GM19043 (cell line): ENCODE results near the gene ADRM1.
A peak's percentile ranks its signal among the peaks of the same experiment; 100 is the strongest.

Experiments used
- ATAC-seq: cut with Tn5 transposase; IDR thresholded peaks from one replicate; pipeline ENCODE4 v1.9.1; 2021; ENCODE audit warnings: low read depth; ENCODE audit not compliant: unreplicated experiment

The ADRM1 gene

GRCh38 chr20:62302341-62303061 lies at the start of gene ADRM1:
Gene ADRM1, plus strand, starts transcription at chr20:62302997. Its CDS starts 572 bp downstream, at chr20:62303569.
- ATAC-seq, result peak; percentile 81

- ATAC-seq, result no peak
Observed at GRCh38 chr20:62253398-62253797, 49.4 kb upstream of the ADRM1 start.

- ATAC-seq, result no peak
Observed at GRCh38 chr20:62254021-62254724, 48.6 kb upstream of the ADRM1 start.

GRCh38 chr20:62255976-62256375 lies 46.8 kb upstream of the ADRM1 start:
- ATAC-seq, result no peak

GRCh38 chr20:62258499-62259293 lies 44.1 kb upstream of the ADRM1 start:
- no peak for ATAC-seq

GRCh38 chr20:62259294-62259565 lies 43.6 kb upstream of the ADRM1 start:
- ATAC-seq, result no peak

- no peak for ATAC-seq
Observed at GRCh38 chr20:62262064-62262463, 40.7 kb upstream of the ADRM1 start.

- no peak for ATAC-seq
Observed at GRCh38 chr20:62263396-62263795, 39.4 kb upstream of the ADRM1 start.

GRCh38 chr20:62265365-62265764 lies 37.4 kb upstream of the ADRM1 start:
- no peak for ATAC-seq

- ATAC-seq, result no peak
Observed at GRCh38 chr20:62266340-62266739, 36.5 kb upstream of the ADRM1 start.

- no peak for ATAC-seq
Observed at GRCh38 chr20:62266851-62267250, 35.9 kb upstream of the ADRM1 start.

GRCh38 chr20:62267543-62267942 lies 35.3 kb upstream of the ADRM1 start:
- no peak for ATAC-seq

- ATAC-seq, result no peak
Observed at GRCh38 chr20:62268228-62268900, 34.4 kb upstream of the ADRM1 start.

GRCh38 chr20:62269378-62269777 lies 33.4 kb upstream of the ADRM1 start:
- ATAC-seq, result no peak

- ATAC-seq, result no peak
Observed at GRCh38 chr20:62269871-62270270, 32.9 kb upstream of the ADRM1 start.

GRCh38 chr20:62272200-62272599 lies 30.6 kb upstream of the ADRM1 start:
- no peak for ATAC-seq

- ATAC-seq, result no peak
Observed at GRCh38 chr20:62273416-62273815, 29.4 kb upstream of the ADRM1 start.

GRCh38 chr20:62274332-62274950 lies 28.4 kb upstream of the ADRM1 start:
- ATAC-seq, result no peak

GRCh38 chr20:62275219-62275618 lies 27.6 kb upstream of the ADRM1 start:
- ATAC-seq, result no peak

- ATAC-seq, result no peak
Observed at GRCh38 chr20:62276439-62276838, 26.4 kb upstream of the ADRM1 start.

GRCh38 chr20:62277253-62277652 lies 25.5 kb upstream of the ADRM1 start:
- no peak for ATAC-seq
